HCT116 (cell line): Measurements from ENCODE around the gene NDUFA8.

Experiments
- CEBPB ChIP-seq: IDR thresholded peaks from 2 replicates; pipeline ENCODE4 v1.6.1; 2012; ENCODE audit warnings: low read depth
- CTCF ChIP-seq, 3 experiments: fragments of 200-600 bp in 1 of 3; sonication (generic) in 1 of 3; IDR thresholded peaks in 2 of 3; conservative IDR thresholded peaks in 1 of 3; 2 replicates each; pipeline ENCODE4 v1.5.1; 2012 to 2017; ENCODE audit warnings: low read depth in 2 of 3, low read length in 2 of 3, antibody characterized with exemption in 1 of 3, borderline replicate concordance in 1 of 3, control low read depth in 1 of 3, mild to moderate bottlenecking in 1 of 3, mixed read lengths in 1 of 3, mixed run types in 1 of 3, moderate library complexity in 1 of 3; ENCODE audit not compliant: insufficient read depth in 1 of 3
- EZH2 ChIP-seq: fragments of 200-600 bp; sonication (generic); IDR thresholded peaks from 2 replicates; pipeline ENCODE4 v1.6.1; 2017; ENCODE audit warnings: antibody characterized with exemption, mixed run types
- EZH2phosphoT487 ChIP-seq: fragments of 200-600 bp; IDR thresholded peaks from 2 replicates; pipeline ENCODE4 v1.6.1; 2018; ENCODE audit warnings: antibody characterized with exemption, borderline replicate concordance
- FOSL1 ChIP-seq: IDR thresholded peaks from 2 replicates; pipeline ENCODE4 v1.6.1; 2012; ENCODE audit warnings: low read depth
- MAX ChIP-seq: IDR thresholded peaks from 2 replicates; pipeline ENCODE4 v1.6.1; 2012
- POLR2A ChIP-seq: IDR thresholded peaks from 2 replicates; pipeline ENCODE4 v1.7.0; 2011; ENCODE audit warnings: borderline replicate concordance; ENCODE audit not compliant: insufficient read depth, insufficient read length; ENCODE audit errors: extremely low read depth
- POLR2AphosphoS5 ChIP-seq: IDR thresholded peaks from 2 replicates; pipeline ENCODE4 v1.6.1; 2011; ENCODE audit warnings: mild to moderate bottlenecking, low read depth, low read length, moderate library complexity
- REST ChIP-seq: IDR thresholded peaks from 2 replicates; pipeline ENCODE4 v1.6.1; 2012; ENCODE audit warnings: low read depth
- SIN3A ChIP-seq: IDR thresholded peaks from 2 replicates; pipeline ENCODE4 v1.6.1; 2012; ENCODE audit warnings: low read depth
- SP1 ChIP-seq: IDR thresholded peaks from 2 replicates; pipeline ENCODE4 v1.6.1; 2012; ENCODE audit warnings: low read depth
- SRF ChIP-seq: IDR thresholded peaks from 2 replicates; pipeline ENCODE4 v1.6.1; 2012; ENCODE audit warnings: low read depth
- ZBTB33 ChIP-seq: IDR thresholded peaks from 2 replicates; pipeline ENCODE4 v1.6.1; 2011; ENCODE audit warnings: mild to moderate bottlenecking, low read length, moderate library complexity; ENCODE audit not compliant: insufficient replicate concordance; ENCODE audit errors: extremely low read depth
- ZNF274 ChIP-seq: fragments of 200-500 bp; sonication (Bioruptor generic); IDR thresholded peaks from 2 replicates; pipeline ENCODE4 v1.6.1; 2014; ENCODE audit warnings: mild to moderate bottlenecking, low read depth, low read length, inconsistent platforms

GRCh38 chr9:122133263-122133983 is 26.2 kb downstream of the NDUFA8 start:
- no peak for TF ChIP-seq CTCF (IDR thresholded peaks at IDR 0.05 in 2 of 3, conservative IDR thresholded peaks at IDR 0.05 in 1 of 3; ENCODE audit: borderline replicate concordance in 1 of 3, insufficient read depth in 1 of 3, low read depth in 2 of 3, low read length in 2 of 3)
- no peak for TF ChIP-seq CEBPB
- TF ChIP-seq ZNF274: no peak
- TF ChIP-seq REST: no peak
- no peak for TF ChIP-seq SRF
- TF ChIP-seq EZH2: no peak
- no peak for TF ChIP-seq MAX
- TF ChIP-seq SP1: no peak
- no peak for TF ChIP-seq POLR2A
- TF ChIP-seq SIN3A: no peak
- TF ChIP-seq EZH2phosphoT487: no peak
- no peak for TF ChIP-seq FOSL1
- TF ChIP-seq POLR2AphosphoS5: no peak
- no peak for TF ChIP-seq ZBTB33
